HEK293 (cell line): ENCODE data around the gene PDLIM4.
A peak's percentile ranks its signal among the peaks of the same experiment; 100 is the strongest.

ENCODE experiments used
- CTCF ChIA-PET: fragments of 350-600 bp; formaldehyde crosslinking; extraction: SDS; loops from one replicate; lab custom pipeline; 2021; ENCODE audit warnings: antibody characterized with exemption; lab: Yijun Ruan, JAX
- POLR2A ChIA-PET: fragments of 300-600 bp; formaldehyde crosslinking; extraction: SDS; loops from one replicate; lab custom pipeline; 2020; ENCODE audit warnings: antibody characterized with exemption, inconsistent platforms; lab: Yijun Ruan, JAX
- H3K27ac ChIP-seq: fragments of 200-500 bp; sonication (Bioruptor generic); 2 replicates; pipeline ENCODE4 v1.5.1; 2014; ENCODE audit warnings: low read depth, low read length, control low read depth, inconsistent platforms; ENCODE audit errors: extremely low read depth
- H3K36me3 ChIP-seq, 2 experiments: fragments of 200-500 bp in 1 of 2; sonication (Bioruptor generic) in 1 of 2; 1 replicate in 1 of 2; 2 replicates in 1 of 2; pipeline ENCODE4 v1.5.1; 2014 to 2017; ENCODE audit warnings: inconsistent platforms in 2 of 2, low read length in 2 of 2; ENCODE audit not compliant: control insufficient read depth in 2 of 2, insufficient read depth in 1 of 2
- H3K4me1 ChIP-seq: fragments of 200-500 bp; sonication (Bioruptor generic); 2 replicates; pipeline ENCODE4 v1.5.1; 2014; ENCODE audit warnings: mild to moderate bottlenecking, low read length, inconsistent platforms; ENCODE audit not compliant: control insufficient read depth, insufficient read depth
- H3K4me3 ChIP-seq: 2 replicates; pipeline ENCODE4 v1.5.1; 2011; ENCODE audit warnings: low read depth, mild to moderate bottlenecking, control low read depth, low read length, moderate library complexity
- H3K9me3 ChIP-seq: fragments of 200-500 bp; sonication (Bioruptor generic); 2 replicates; pipeline ENCODE4 v1.5.1; 2014; ENCODE audit warnings: low read depth, low read length, inconsistent platforms; ENCODE audit not compliant: control insufficient read depth, insufficient read depth
- KLF7 ChIP-seq: fragments of 450-650 bp; formaldehyde crosslinking; IDR thresholded peaks from 2 replicates; pipeline ENCODE4 v1.5.1; 2016; ENCODE audit warnings: missing biosample characterization, missing genetic modification characterization, borderline replicate concordance
- SETDB1 ChIP-seq: IDR thresholded peaks from one replicate; pipeline ENCODE4 v1.6.1; 2017; ENCODE audit warnings: mild to moderate bottlenecking, low read length, moderate library complexity, mixed read lengths; ENCODE audit not compliant: insufficient read length
- SP3 ChIP-seq: fragments of 450-650 bp; formaldehyde crosslinking; IDR thresholded peaks from 2 replicates; pipeline ENCODE4 v1.5.1; 2016; ENCODE audit warnings: missing biosample characterization, missing genetic modification characterization
- ZBTB48 ChIP-seq: fragments of 450-650 bp; formaldehyde crosslinking; IDR thresholded peaks from 2 replicates; pipeline ENCODE4 v1.5.1; 2016; ENCODE audit warnings: missing biosample characterization, missing genetic modification characterization
- ZNF133 ChIP-seq: fragments of 450-650 bp; formaldehyde crosslinking; IDR thresholded peaks from 2 replicates; pipeline ENCODE4 v1.5.1; 2016; ENCODE audit warnings: missing biosample characterization, missing genetic modification characterization
- ZNF148 ChIP-seq: fragments of 450-650 bp; formaldehyde crosslinking; IDR thresholded peaks from 2 replicates; pipeline ENCODE4 v1.5.0; 2017; ENCODE audit warnings: missing biosample characterization, missing genetic modification characterization, borderline replicate concordance
- ZNF169 ChIP-seq: fragments of 450-650 bp; formaldehyde crosslinking; IDR thresholded peaks from 2 replicates; pipeline ENCODE4 v1.5.1; 2016; ENCODE audit warnings: missing biosample characterization, missing genetic modification characterization
- ZNF18 ChIP-seq: fragments of 450-650 bp; formaldehyde crosslinking; IDR thresholded peaks from 2 replicates; pipeline ENCODE4 v1.5.1; 2016; ENCODE audit warnings: missing biosample characterization, missing genetic modification characterization
- ZNF510 ChIP-seq: fragments of 450-650 bp; formaldehyde crosslinking; IDR thresholded peaks from 2 replicates; pipeline ENCODE4 v1.5.1; 2018; ENCODE audit warnings: mild to moderate bottlenecking, missing genetic modification characterization, missing biosample characterization; ENCODE audit not compliant: insufficient replicate concordance
- ZNF610 ChIP-seq: fragments of 450-650 bp; formaldehyde crosslinking; IDR thresholded peaks from 2 replicates; pipeline ENCODE4 v1.5.1; 2016; ENCODE audit warnings: missing biosample characterization, missing genetic modification characterization, borderline replicate concordance
- ZNF830 ChIP-seq: fragments of 450-650 bp; IDR thresholded peaks from 2 replicates; pipeline ENCODE4 v1.5.0; 2018; ENCODE audit warnings: missing biosample characterization, missing genetic modification characterization, low read depth, mild to moderate bottlenecking, moderate library complexity
- TF ChIP-seq, protein P1 (sequence below): fragments of 450-650 bp; formaldehyde crosslinking; IDR thresholded peaks from 2 replicates; pipeline ENCODE4 v1.5.1; 2016; ENCODE audit warnings: missing biosample characterization, missing genetic modification characterization, borderline replicate concordance

The PDLIM4 gene

DNA sequence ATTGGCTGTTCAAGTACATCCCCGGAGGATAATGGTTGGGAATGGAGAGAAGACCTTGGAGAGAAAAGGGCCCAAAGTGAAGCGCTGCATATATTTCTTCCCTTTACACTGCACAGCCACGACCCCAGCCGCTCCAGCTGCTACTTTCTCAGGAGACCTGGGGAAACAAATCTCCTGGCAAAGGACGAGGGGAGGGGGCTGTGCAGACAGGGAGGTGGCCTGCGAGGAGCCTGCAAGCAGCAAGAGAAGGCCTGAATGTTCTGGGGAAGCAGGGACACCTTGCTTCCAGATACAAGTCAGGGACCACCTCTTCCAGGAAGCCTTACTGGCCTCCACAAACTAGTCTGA is 739 bp upstream of the PDLIM4 start:
- Histone ChIP-seq H3K9me3 (no peaks in the 10 kb centered on the region), H3K27ac (no peak overlapping the region), H3K4me1 (no peaks in the 10 kb centered on the region), H3K4me3 (no peak overlapping the region), H3K36me3 (no peaks in the 10 kb centered on the region)
- TF ChIP-seq ZNF148 (no peak), ZBTB48 (tag by site-specific recombination) (no peak), ZNF510 (no peak), KLF7 (no peak), ZNF169 (tag by site-specific recombination) (no peak), ZNF133 (tag by site-specific recombination) (no peak), ZNF610 (tag by site-specific recombination) (no peak), ZNF830 (tag by site-specific recombination) (no peak), SP3 (no peak)
- TF ChIP-seq, protein P1, sequence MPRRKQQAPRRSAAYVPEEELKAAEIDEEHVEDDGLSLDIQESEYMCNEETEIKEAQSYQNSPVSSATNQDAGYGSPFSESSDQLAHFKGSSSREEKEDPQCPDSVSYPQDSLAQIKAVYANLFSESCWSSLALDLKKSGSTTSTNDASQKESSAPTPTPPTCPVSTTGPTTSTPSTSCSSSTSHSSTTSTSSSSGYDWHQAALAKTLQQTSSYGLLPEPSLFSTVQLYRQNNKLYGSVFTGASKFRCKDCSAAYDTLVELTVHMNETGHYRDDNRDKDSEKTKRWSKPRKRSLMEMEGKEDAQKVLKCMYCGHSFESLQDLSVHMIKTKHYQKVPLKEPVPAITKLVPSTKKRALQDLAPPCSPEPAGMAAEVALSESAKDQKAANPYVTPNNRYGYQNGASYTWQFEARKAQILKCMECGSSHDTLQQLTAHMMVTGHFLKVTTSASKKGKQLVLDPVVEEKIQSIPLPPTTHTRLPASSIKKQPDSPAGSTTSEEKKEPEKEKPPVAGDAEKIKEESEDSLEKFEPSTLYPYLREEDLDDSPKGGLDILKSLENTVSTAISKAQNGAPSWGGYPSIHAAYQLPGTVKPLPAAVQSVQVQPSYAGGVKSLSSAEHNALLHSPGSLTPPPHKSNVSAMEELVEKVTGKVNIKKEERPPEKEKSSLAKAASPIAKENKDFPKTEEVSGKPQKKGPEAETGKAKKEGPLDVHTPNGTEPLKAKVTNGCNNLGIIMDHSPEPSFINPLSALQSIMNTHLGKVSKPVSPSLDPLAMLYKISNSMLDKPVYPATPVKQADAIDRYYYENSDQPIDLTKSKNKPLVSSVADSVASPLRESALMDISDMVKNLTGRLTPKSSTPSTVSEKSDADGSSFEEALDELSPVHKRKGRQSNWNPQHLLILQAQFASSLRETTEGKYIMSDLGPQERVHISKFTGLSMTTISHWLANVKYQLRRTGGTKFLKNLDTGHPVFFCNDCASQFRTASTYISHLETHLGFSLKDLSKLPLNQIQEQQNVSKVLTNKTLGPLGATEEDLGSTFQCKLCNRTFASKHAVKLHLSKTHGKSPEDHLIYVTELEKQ = no peak
- POLR2A ChIA-PET = no interaction called here
- CTCF ChIA-PET = interaction anchor here (1.2 to 1.4 kb wide), 3 partner anchors 16 to 19 kb away, joined by 3 to 7 read pairs (median 5); no protein-coding TSS in a partner anchor

DNA sequence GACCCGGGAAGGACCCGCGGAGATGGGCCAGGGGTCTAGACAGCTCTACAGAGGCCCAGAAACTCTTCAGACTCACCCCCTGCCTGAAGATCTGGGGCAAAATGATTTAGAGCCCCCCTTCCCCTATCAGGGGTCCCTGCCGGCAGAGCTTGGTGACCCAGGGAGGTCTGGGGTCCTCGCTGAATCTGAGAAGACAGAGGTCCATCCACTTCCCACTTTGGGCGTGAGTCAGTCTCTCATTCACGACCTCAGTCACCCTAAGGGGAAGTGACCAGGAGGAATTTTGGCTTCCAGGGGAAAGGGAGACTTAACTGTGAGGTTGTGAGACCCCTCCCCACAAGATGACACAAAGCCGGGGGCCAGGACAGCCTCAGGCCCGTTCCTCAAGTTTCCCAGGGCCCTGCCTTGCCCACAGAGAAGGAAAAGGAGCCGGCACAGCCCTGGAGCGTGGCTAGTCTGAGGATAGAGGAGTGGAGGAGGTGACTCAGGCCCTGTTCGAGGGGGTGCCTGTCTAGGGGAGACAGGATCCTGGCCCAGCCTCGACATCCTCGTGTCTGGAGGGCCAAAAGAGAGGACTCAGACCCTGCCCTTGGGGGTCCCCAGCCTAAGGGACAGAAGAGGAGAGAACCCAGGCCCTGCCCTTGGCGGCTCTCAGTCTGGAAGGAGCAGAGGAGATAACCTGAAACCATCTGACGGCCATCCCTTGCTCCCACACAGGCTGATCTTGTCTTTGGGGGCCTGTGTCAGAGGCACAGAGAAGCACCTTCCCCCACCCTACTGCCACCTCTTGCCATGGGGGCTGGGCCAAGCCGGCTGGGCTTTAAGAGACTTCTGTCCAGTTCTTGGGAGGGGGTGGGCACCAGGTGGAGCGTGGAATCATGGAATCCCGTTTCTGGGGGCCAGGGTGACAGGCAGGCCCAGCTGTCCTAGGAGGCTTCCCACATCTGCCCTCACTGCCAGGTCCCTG is 889 bp downstream of the PDLIM4 start:
- Histone ChIP-seq H3K4me1 (no peaks in the 10 kb centered on the region), H3K36me3 (no peaks in the 10 kb centered on the region), H3K27ac (no peak overlapping the region), H3K9me3 (no peaks in the 10 kb centered on the region), H3K4me3 (peak overlapping the region; percentile 56)
- CTCF ChIA-PET = interaction anchor here (1.3 kb wide), 1 partner anchor 21 kb away, joined by 5 read pairs; no protein-coding TSS in a partner anchor
- TF ChIP-seq ZNF18 (tag by site-specific recombination) (no peak), SETDB1 (no peak)
- POLR2A ChIA-PET = no interaction called here
